ENCODE results near the gene UBXN2A. TPM values are rescaled to one million over a fixed set of nuclear protein-coding genes. Genes with fewer than 3 reads are reported as not detected.

UBXN2A gene
- total RNA-seq, 2 donors from 2014 or later, result 10.0 to 17.3 TPM

- no peaks in the 10 kb centered on the region for H3K36me3 ChIP-seq
- no peaks in the 10 kb centered on the region for H3K9me3 ChIP-seq
- TF ChIP-seq, protein P1, sequence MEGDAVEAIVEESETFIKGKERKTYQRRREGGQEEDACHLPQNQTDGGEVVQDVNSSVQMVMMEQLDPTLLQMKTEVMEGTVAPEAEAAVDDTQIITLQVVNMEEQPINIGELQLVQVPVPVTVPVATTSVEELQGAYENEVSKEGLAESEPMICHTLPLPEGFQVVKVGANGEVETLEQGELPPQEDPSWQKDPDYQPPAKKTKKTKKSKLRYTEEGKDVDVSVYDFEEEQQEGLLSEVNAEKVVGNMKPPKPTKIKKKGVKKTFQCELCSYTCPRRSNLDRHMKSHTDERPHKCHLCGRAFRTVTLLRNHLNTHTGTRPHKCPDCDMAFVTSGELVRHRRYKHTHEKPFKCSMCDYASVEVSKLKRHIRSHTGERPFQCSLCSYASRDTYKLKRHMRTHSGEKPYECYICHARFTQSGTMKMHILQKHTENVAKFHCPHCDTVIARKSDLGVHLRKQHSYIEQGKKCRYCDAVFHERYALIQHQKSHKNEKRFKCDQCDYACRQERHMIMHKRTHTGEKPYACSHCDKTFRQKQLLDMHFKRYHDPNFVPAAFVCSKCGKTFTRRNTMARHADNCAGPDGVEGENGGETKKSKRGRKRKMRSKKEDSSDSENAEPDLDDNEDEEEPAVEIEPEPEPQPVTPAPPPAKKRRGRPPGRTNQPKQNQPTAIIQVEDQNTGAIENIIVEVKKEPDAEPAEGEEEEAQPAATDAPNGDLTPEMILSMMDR (IDR thresholded peaks at IDR 0.05), result no peak
- no peak for DNase-seq
- H3K27me3 ChIP-seq, result no peaks in the 10 kb centered on the region
- no peak overlapping the region for H3K27ac ChIP-seq
- no peak overlapping the region for H3K4me3 ChIP-seq
- intact Hi-C loops (cut with DNase I), result no loop called here
- H3K9ac ChIP-seq (ENCODE audit: low read depth in 2 of 2, low read length in 2 of 2), result no peak overlapping the region
- H3K4me1 ChIP-seq, result no peaks in the 10 kb centered on the region
These were observed 23.4 kb upstream of the UBXN2A start for GRCh38 chr2:23916727-23917405.

DNA sequence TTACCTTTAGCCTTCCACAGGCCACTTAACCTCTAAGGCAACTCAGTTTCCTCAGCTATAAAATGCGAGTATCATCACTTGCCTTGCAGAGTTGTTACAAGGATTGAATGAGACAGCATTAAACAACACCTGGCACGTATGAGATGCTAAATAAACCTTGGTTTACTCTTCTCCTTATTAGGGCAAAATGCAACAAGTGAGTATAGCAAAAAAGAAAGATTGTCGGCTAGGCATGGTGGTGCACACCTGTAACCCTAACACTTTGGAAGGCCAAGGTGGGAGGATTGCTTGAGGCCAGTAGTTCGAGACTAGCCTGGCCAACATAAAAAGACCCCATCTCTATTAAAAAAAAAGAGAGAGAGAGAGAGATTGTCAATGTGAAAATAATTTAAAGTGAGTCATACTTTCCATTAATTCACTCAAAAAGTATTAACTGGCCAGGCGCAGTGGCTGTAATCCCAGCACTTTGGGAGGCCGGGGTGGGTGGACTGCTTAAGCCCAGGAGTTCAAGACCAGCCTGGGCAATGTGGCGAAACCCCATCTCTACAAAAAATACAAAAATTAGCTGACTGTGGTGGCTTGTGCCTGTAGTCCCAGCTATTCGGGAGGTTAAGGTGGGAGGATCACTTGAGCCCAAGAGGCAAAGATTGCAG, 21.3 kb upstream of the UBXN2A start:
- no peak overlapping the region for H3K27ac ChIP-seq
- intact Hi-C loops (cut with DNase I), result no loop called here
- H3K4me1 ChIP-seq, result no peaks in the 10 kb centered on the region
- no peak overlapping the region for H3K4me3 ChIP-seq
- no peaks in the 10 kb centered on the region for H3K27me3 ChIP-seq
- DNase-seq, result no peak
- no peaks in the 10 kb centered on the region for H3K9me3 ChIP-seq
- no peak overlapping the region for H3K9ac ChIP-seq (ENCODE audit: low read depth in 2 of 2, low read length in 2 of 2)
- H3K36me3 ChIP-seq, result no peaks in the 10 kb centered on the region
- TF ChIP-seq, protein P1 (IDR thresholded peaks at IDR 0.05), result no peak

GRCh38 chr2:23924589-23925359, 15.5 kb upstream of the UBXN2A start:
- intact Hi-C loops (cut with DNase I), result no loop called here
- peaks cover 8% of the 10 kb centered on the region for H3K4me1 ChIP-seq
- no peak for DNase-seq
- no peak overlapping the region for H3K27ac ChIP-seq
- no peaks in the 10 kb centered on the region for H3K36me3 ChIP-seq
- TF ChIP-seq, protein P1 (IDR thresholded peaks at IDR 0.05), result no peak
- no peaks in the 10 kb centered on the region for H3K27me3 ChIP-seq
- no peak overlapping the region for H3K4me3 ChIP-seq
- peak overlapping the region in 1 of 2 donors; percentile 90 for H3K9ac ChIP-seq (ENCODE audit: low read depth in 2 of 2, low read length in 2 of 2)
- no peaks in the 10 kb centered on the region for H3K9me3 ChIP-seq

DNA sequence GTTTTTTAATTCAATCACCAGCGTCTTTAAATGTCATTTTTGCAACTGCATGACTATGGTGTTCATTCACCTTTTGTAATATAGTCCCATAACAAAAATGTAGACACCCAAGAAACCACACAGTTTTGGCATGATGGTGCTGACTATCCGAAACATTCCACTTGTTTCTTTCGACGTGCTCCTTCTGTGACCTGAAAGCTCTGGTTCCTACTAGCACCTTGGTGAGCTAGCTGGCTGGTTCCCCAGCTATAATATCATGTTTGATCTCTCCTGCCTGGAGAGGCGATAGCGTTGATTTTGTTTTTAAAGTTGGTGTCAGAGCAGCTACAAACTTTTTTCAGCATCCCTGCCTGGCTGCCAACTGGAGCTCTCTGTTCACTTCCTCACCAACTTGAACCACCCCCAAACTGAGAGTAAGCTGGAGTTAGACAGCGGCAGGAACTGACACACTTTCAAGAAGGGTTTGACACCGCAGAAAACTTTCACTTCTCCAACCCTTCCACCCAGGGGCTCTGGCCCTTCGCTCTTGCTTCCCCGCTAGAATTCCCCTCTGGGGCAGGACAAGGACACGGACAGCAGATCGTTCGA, 14.5 kb upstream of the UBXN2A start:
- peak overlapping the region; percentile 90 to 94 for H3K9ac ChIP-seq (ENCODE audit: low read depth in 2 of 2, low read length in 2 of 2)
- H3K9me3 ChIP-seq, result no peaks in the 10 kb centered on the region
- peak overlapping the region; percentile 99 for H3K27ac ChIP-seq
- H3K4me3 ChIP-seq, result peak overlapping the region; percentile 92
- DNase-seq, result peak; percentile 75
- H3K27me3 ChIP-seq, result no peaks in the 10 kb centered on the region
- H3K36me3 ChIP-seq, result no peaks in the 10 kb centered on the region
- TF ChIP-seq, protein P1 (IDR thresholded peaks at IDR 0.05), result no peak
- H3K4me1 ChIP-seq, result peaks cover 8% of the 10 kb centered on the region
- intact Hi-C loops (cut with DNase I), result no loop called here

DNA sequence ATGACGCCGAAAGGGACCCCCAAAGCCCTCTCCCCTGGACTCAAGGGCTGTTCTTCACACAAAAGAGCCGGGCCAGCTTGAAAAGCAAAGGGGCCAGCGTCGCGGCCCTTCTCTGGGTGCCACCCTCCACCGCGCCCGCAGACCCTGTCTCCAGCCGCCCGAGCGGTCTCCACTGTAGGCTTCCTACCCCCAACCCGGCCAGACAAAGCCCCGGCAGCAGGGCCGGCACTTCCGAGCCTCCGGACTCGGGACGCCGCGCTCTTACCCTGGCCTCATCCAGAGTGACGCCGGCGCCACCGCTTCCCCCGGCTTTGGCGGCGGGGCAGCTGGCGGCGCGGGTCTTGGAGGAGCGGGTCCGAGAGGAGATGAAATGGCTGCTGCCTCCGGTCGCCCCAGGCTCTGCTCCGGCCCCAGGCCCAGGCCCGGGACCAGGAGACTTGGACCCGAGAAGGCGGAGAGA, 13.9 kb upstream of the UBXN2A start:
- H3K27ac ChIP-seq, result peak overlapping the region; percentile 99
- peak overlapping the region; percentile 92 for H3K4me3 ChIP-seq
- no peaks in the 10 kb centered on the region for H3K9me3 ChIP-seq
- DNase-seq, result peak; percentile 45
- TF ChIP-seq, protein P1 (IDR thresholded peaks at IDR 0.05), result no peak
- H3K36me3 ChIP-seq, result no peaks in the 10 kb centered on the region
- peak overlapping the region; percentile 90 to 94 for H3K9ac ChIP-seq (ENCODE audit: low read depth in 2 of 2, low read length in 2 of 2)
- H3K27me3 ChIP-seq, result no peaks in the 10 kb centered on the region
- intact Hi-C loops (cut with DNase I), result no loop called here
- H3K4me1 ChIP-seq, result peaks cover 8% of the 10 kb centered on the region

Measured in colonic mucosa (tissue), 4 donors.